Activated naive CD8-positive, alpha-beta T cell treated with anti-CD3 and anti-CD28 coated beads, Interleukin-2, amount 10 ng/mL, durations not matched to agents 7 days and 5 days (primary cell): ENCODE data around the gene SEC11A. TPM values are rescaled to one million over a fixed set of nuclear protein-coding genes. Genes with fewer than 3 reads are reported as not detected.
"Not testable (repeated sequence)": the region's sequence is repeated elsewhere in the genome, so short reads cannot be mapped to it uniquely, and the experiment has no call there.

Experiments used
- ATAC-seq: fragments of 150-1000 bp; cut with Tn5 transposase; one replicate; pipeline ENCODE4 v1.10.0; 2021; ENCODE audit warnings: low read depth, moderate library complexity
- POLR2A ChIA-PET: fragments of 350-600 bp; sonication (Branson Sonifier 250); formaldehyde crosslinking; loops from one replicate; lab custom pipeline; 2021; ENCODE audit warnings: antibody characterized with exemption; lab: Charles Lee
- DNase-seq: peaks from one replicate; pipeline ENCODE4 v3.0.0; 2021
- H3K27ac Mint-ChIP-seq: one replicate; pipeline ENCODE4 v1.8.0; 2022; ENCODE audit warnings: mild to moderate bottlenecking, mixed read lengths
- H3K27me3 Mint-ChIP-seq: one replicate; pipeline ENCODE4 v1.8.0; 2022; ENCODE audit warnings: mild to moderate bottlenecking, moderate library complexity, mixed read lengths
- H3K36me3 Mint-ChIP-seq: one replicate; pipeline ENCODE4 v1.8.0; 2021; ENCODE audit warnings: mild to moderate bottlenecking, mixed read lengths
- H3K4me1 Mint-ChIP-seq: one replicate; pipeline ENCODE4 v1.8.0; 2021; ENCODE audit warnings: mixed read lengths
- H3K4me3 Mint-ChIP-seq: one replicate; pipeline ENCODE4 v1.8.0; 2022; ENCODE audit warnings: mild to moderate bottlenecking, moderate library complexity, mixed read lengths
- H3K9me3 Mint-ChIP-seq: one replicate; pipeline ENCODE4 v1.8.0; 2021; ENCODE audit warnings: mixed read lengths
- total RNA-seq, 2 experiments: library from RNA; stranded (reverse); gene quantifications; one replicate each; pipeline ENCODE4 v1.2.3, GENCODE V29; 2021

The SEC11A gene
- total RNA-seq, 2 experiments from 2014 or later = 97.1 to 99.1 TPM

GRCh38 chr15:84750583-84751092 lies 34.7 kb upstream of the SEC11A start:
- Mint-ChIP-seq H3K4me1 (peaks cover 54% of the 10 kb centered on the region), H3K36me3 (peaks cover 34% of the 10 kb centered on the region), H3K27me3 (no peaks in the 10 kb centered on the region), H3K9me3 (no peaks in the 10 kb centered on the region), H3K4me3 (peak overlapping the region; percentile 97), H3K27ac (peak overlapping the region; percentile 49)
- ATAC-seq = no peak
- POLR2A ChIA-PET = interaction anchor here (0.9 to 6.0 kb wide), 3 partner anchors 15 to 119 kb away, joined by 3 to 81 read pairs (median 3); partner anchors contain the start of gene SEC11A
- no peak for DNase-seq

- H3K36me3 Mint-ChIP-seq = peaks cover 31% of the 10 kb centered on the region
- peak overlapping the region; percentile 97 for H3K4me3 Mint-ChIP-seq
- POLR2A ChIA-PET = interaction anchor here (0.9 to 6.0 kb wide), 6 partner anchors 14 to 118 kb away, joined by 3 to 81 read pairs (median 8); partner anchors contain the start of genes SEC11A and WDR73
- DNase-seq (peak; percentile 70), ATAC-seq (peak; percentile 43)
- no peaks in the 10 kb centered on the region for H3K9me3 Mint-ChIP-seq
- H3K27ac Mint-ChIP-seq = peak overlapping the region; percentile 96
- H3K4me1 Mint-ChIP-seq = peaks cover 56% of the 10 kb centered on the region
- no peaks in the 10 kb centered on the region for H3K27me3 Mint-ChIP-seq
Measured at GRCh38 chr15:84749111-84749991, 33.4 kb upstream of the SEC11A start.

GRCh38 chr15:84748274-84749110 lies 32.6 kb upstream of the SEC11A start, which contains the start of gene ZNF592:
Gene ZNF592 (plus strand): TSS chr15:84748592. CDS start chr15:84782676, 34,084 bp downstream.
- H3K4me3 Mint-ChIP-seq = peak within 1 kb of the TSS; percentile 97
- H3K27ac Mint-ChIP-seq = peak within 1 kb of the TSS; percentile 96
- no peaks in the 10 kb centered on the region for H3K9me3 Mint-ChIP-seq
- POLR2A ChIA-PET = interaction anchor here (0.8 to 6.0 kb wide), 11 partner anchors 13 to 150 kb away, joined by 3 to 81 read pairs (median 7); partner anchors contain the start of genes NMB, SEC11A and WDR73
- H3K27me3 Mint-ChIP-seq = no peaks in the 10 kb centered on the region
- DNase-seq (peak; percentile 91), ATAC-seq (peak; percentile 62)
- H3K4me1 Mint-ChIP-seq = peaks cover 53% of the 10 kb centered on the region
- peaks cover 24% of the 10 kb centered on the region for H3K36me3 Mint-ChIP-seq

- peak; percentile 68 for ATAC-seq
Measured at GRCh38 chr15:84747416-84748273, 31.7 kb upstream of the SEC11A start.

GRCh38 chr15:84741121-84741520 lies 25.2 kb upstream of the SEC11A start:
- Mint-ChIP-seq H3K27ac (no peak overlapping the region), H3K4me1 (peaks cover 25% of the 10 kb centered on the region), H3K27me3 (no peaks in the 10 kb centered on the region), H3K9me3 (no peaks in the 10 kb centered on the region), H3K36me3 (peaks cover 4% of the 10 kb centered on the region), H3K4me3 (no peak overlapping the region)
- POLR2A ChIA-PET = interaction anchor here (1.4 kb wide), 1 partner anchor 25 kb away, joined by 6 read pairs; the partner anchor contains the start of gene SEC11A
- DNase-seq (no peak), ATAC-seq (no peak)

More at GRCh38 chr15:84747416-84748273, 31.7 kb upstream of the SEC11A start:
- H3K27me3 Mint-ChIP-seq = no peaks in the 10 kb centered on the region
- no peaks in the 10 kb centered on the region for H3K9me3 Mint-ChIP-seq
- H3K27ac Mint-ChIP-seq = peak overlapping the region; percentile 92
- H3K4me3 Mint-ChIP-seq = peak overlapping the region; percentile 88
- peak; percentile 84 for DNase-seq
- POLR2A ChIA-PET = interaction anchor here (0.7 to 6.0 kb wide), 12 partner anchors 8 to 149 kb away, joined by 3 to 81 read pairs (median 5); partner anchors contain the start of genes NMB, SEC11A and WDR73
- peaks cover 20% of the 10 kb centered on the region for H3K36me3 Mint-ChIP-seq
- peaks cover 49% of the 10 kb centered on the region for H3K4me1 Mint-ChIP-seq

GRCh38 chr15:84740691-84741090 lies 24.8 kb upstream of the SEC11A start:
- Mint-ChIP-seq H3K4me1 (peaks cover 27% of the 10 kb centered on the region), H3K27ac (no peak overlapping the region), H3K27me3 (no peaks in the 10 kb centered on the region), H3K9me3 (no peaks in the 10 kb centered on the region), H3K36me3 (peaks cover 4% of the 10 kb centered on the region), H3K4me3 (no peak overlapping the region)
- DNase-seq (no peak), ATAC-seq (no peak)
- POLR2A ChIA-PET = interaction anchor here (1.4 kb wide), 1 partner anchor 24 kb away, joined by 6 read pairs; the partner anchor contains the start of gene SEC11A

GRCh38 chr15:84737005-84737404 lies 21.1 kb upstream of the SEC11A start:
- POLR2A ChIA-PET = interaction anchor here (4.2 to 6.1 kb wide), 3 partner anchors 10 to 21 kb away, joined by 37 to 130 read pairs (median 60); partner anchors contain the start of gene SEC11A
- Mint-ChIP-seq H3K27me3 (no peaks in the 10 kb centered on the region), H3K4me3 (no peak overlapping the region), H3K9me3 (no peaks in the 10 kb centered on the region), H3K4me1 (peaks cover 39% of the 10 kb centered on the region), H3K36me3 (no peaks in the 10 kb centered on the region), H3K27ac (peak overlapping the region; percentile 84)
- DNase-seq = no peak
- no peak for ATAC-seq

GRCh38 chr15:84736375-84736774 lies 20.4 kb upstream of the SEC11A start:
- H3K4me1 Mint-ChIP-seq = peaks cover 39% of the 10 kb centered on the region
- no peaks in the 10 kb centered on the region for H3K9me3 Mint-ChIP-seq
- H3K27me3 Mint-ChIP-seq = no peaks in the 10 kb centered on the region
- DNase-seq (peak; percentile 61), ATAC-seq (peak; percentile 68)
- POLR2A ChIA-PET = interaction anchor here (0.7 to 6.1 kb wide), 8 partner anchors 10 to 621 kb away, joined by 3 to 130 read pairs (median 21); partner anchors contain the start of genes NMB, SEC11A and ZNF592
- H3K36me3 Mint-ChIP-seq = no peaks in the 10 kb centered on the region
- peak overlapping the region; percentile 93 for H3K27ac Mint-ChIP-seq
- peak overlapping the region; percentile 24 for H3K4me3 Mint-ChIP-seq

- peaks cover 39% of the 10 kb centered on the region for H3K4me1 Mint-ChIP-seq
- not testable (repeated sequence) for H3K9me3 Mint-ChIP-seq, H3K36me3 Mint-ChIP-seq, H3K27me3 Mint-ChIP-seq, DNase-seq
- peak overlapping the region; percentile 88 for H3K4me3 Mint-ChIP-seq
- POLR2A ChIA-PET = interaction anchor here (0.6 to 6.1 kb wide), 14 partner anchors 8 to 137 kb away, joined by 3 to 130 read pairs (median 8); partner anchors contain the start of genes NMB, SEC11A and ZNF592
- H3K27ac Mint-ChIP-seq = peak overlapping the region; percentile 93
- ATAC-seq = peak; percentile 33
Measured at GRCh38 chr15:84735480-84736061, 19.6 kb upstream of the SEC11A start.

- H3K4me3 Mint-ChIP-seq = peak overlapping the region; percentile 88
- no peaks in the 10 kb centered on the region for H3K9me3 Mint-ChIP-seq
- H3K36me3 Mint-ChIP-seq = no peaks in the 10 kb centered on the region
- H3K27me3 Mint-ChIP-seq = no peaks in the 10 kb centered on the region
- POLR2A ChIA-PET = interaction anchor here (0.6 to 6.1 kb wide), 16 partner anchors 9 to 246 kb away, joined by 3 to 130 read pairs (median 4); partner anchors contain the start of genes NMB, SEC11A and ZNF592
- DNase-seq (peak; percentile 65), ATAC-seq (peak; percentile 80)
- H3K4me1 Mint-ChIP-seq = peaks cover 39% of the 10 kb centered on the region
- H3K27ac Mint-ChIP-seq = peak overlapping the region; percentile 93
Measured at GRCh38 chr15:84734794-84735479, 19.0 kb upstream of the SEC11A start.

- Mint-ChIP-seq H3K36me3 (no peaks in the 10 kb centered on the region), H3K4me1 (peaks cover 32% of the 10 kb centered on the region), H3K9me3 (no peaks in the 10 kb centered on the region), H3K27ac (no peak overlapping the region), H3K27me3 (no peaks in the 10 kb centered on the region), H3K4me3 (no peak overlapping the region)
- POLR2A ChIA-PET = interaction anchor here (0.7 to 1.1 kb wide), 3 partner anchors 11 to 15 kb away, joined by 3 to 6 read pairs (median 5); no protein-coding TSS in a partner anchor
- DNase-seq = no peak
- ATAC-seq = no peak
Measured at GRCh38 chr15:84731774-84732173, 15.8 kb upstream of the SEC11A start.
